ENCODE measurements around the gene KIF4B.

KIF4B gene

GRCh38 chr5:155049569-155050383 is 36.2 kb downstream of the KIF4B start:
- H3K27ac ChIP-seq, result no peak overlapping the region
- TF ChIP-seq CTCF (IDR thresholded peaks at IDR 0.05) (peak; percentile 64), ZFX (IDR thresholded peaks at IDR 0.05; ENCODE audit: borderline replicate concordance) (no peak)

- TF ChIP-seq ZFX (IDR thresholded peaks at IDR 0.05; ENCODE audit: borderline replicate concordance) (no peak), CTCF (IDR thresholded peaks at IDR 0.05) (no peak)
- H3K27ac ChIP-seq, result no peak overlapping the region
These were observed 36.9 kb downstream of the KIF4B start for GRCh38 chr5:155050384-155051019.

GRCh38 chr5:155052532-155052931 is 39.0 kb downstream of the KIF4B start:
- H3K27ac ChIP-seq, result no peak overlapping the region
- TF ChIP-seq CTCF (IDR thresholded peaks at IDR 0.05) (no peak), ZFX (IDR thresholded peaks at IDR 0.05; ENCODE audit: borderline replicate concordance) (no peak)

- no peak overlapping the region for H3K27ac ChIP-seq
- TF ChIP-seq CTCF (IDR thresholded peaks at IDR 0.05), result no peak
- no peak for TF ChIP-seq ZFX (IDR thresholded peaks at IDR 0.05; ENCODE audit: borderline replicate concordance)
These were observed 39.9 kb downstream of the KIF4B start for GRCh38 chr5:155053501-155053900.

- TF ChIP-seq ZFX (IDR thresholded peaks at IDR 0.05; ENCODE audit: borderline replicate concordance) (no peak), CTCF (IDR thresholded peaks at IDR 0.05) (no peak)
- H3K27ac ChIP-seq, result no peak overlapping the region
These were observed 43.2 kb downstream of the KIF4B start for GRCh38 chr5:155056644-155057269.

- H3K27ac ChIP-seq, result no peak overlapping the region
- TF ChIP-seq ZFX (IDR thresholded peaks at IDR 0.05; ENCODE audit: borderline replicate concordance), result no peak
- no peak for TF ChIP-seq CTCF (IDR thresholded peaks at IDR 0.05)
These were observed 44.1 kb downstream of the KIF4B start for GRCh38 chr5:155057626-155058025.

GRCh38 chr5:155064580-155064979 is 51.0 kb downstream of the KIF4B start:
- H3K27ac ChIP-seq, result no peak overlapping the region
- TF ChIP-seq ZFX (IDR thresholded peaks at IDR 0.05; ENCODE audit: borderline replicate concordance), result no peak
- TF ChIP-seq CTCF (IDR thresholded peaks at IDR 0.05), result no peak

Data from 22Rv1 (cell line).